NCI-H187 treated with DMSO at 0.1 percent for 48 hours (cell line): Measurements from ENCODE around the gene BCAS1.

Source experiments
- DNase-seq: peaks from one replicate; lab custom pipeline; 2025; lab: John Stamatoyannopoulos, UW

The BCAS1 gene

GRCh38 chr20:54070187-54070987 lies at the start of gene BCAS1:
TSS of gene BCAS1 (minus strand) at chr20:54070594. CDS start at chr20:54058718, 11,876 bp downstream.
- DNase-seq: no peak

DNA sequence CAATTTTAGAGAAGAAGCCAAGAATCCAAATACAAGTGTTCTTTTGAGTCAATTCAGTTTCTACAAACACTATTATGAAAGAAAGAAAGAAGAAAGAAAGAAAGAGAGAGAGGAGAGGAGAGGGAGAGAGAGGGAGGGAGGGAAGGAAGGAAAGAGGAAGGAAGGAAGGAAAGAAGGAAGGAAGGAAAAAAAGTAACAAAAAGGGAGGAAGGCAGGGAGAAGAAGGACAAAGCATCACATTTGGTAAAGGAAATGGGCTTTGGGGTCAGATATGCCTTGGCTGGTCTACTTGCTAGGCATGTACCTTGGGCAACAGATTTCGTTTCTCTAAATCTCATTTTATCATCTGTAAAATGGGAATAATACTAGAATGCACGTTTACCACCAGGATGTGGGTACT lies 49.4 kb upstream of the BCAS1 start:
- no peak for DNase-seq

GRCh38 chr20:54118220-54119001 lies 48.0 kb upstream of the BCAS1 start:
- no peak for DNase-seq

DNA sequence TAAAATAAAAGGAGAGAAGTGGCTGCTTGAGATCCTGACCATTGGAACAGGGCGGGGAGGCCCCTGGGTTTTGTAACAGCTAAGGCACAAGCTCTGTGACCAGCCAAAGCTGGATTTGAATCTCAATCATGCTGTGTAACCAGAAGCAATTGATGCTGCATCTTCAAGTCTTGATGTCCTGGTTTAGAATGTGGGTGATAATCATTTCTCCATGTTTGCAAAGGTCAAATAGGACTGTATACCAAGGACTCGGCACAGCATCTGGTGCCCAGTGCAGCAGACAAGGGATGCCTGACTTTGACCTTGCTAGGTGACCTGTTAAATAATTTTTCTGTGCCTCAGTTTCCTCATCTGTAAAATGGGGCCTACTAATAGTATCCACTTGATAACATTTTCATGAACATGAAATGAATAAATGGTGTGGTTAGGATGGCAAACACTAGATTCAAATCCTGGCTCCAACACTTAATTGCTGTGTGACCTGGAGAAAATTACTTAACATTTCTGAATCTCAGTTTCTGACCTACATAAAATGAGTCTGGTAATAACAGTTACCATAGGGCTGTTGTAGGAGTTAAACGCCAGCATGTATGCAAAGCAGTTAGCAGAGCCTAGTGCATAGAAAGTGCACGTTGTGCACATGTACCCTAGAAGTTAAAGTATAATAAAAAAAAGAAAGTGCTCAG lies 46.3 kb upstream of the BCAS1 start:
- DNase-seq: no peak

GRCh38 chr20:54115172-54115854 lies 44.9 kb upstream of the BCAS1 start:
- DNase-seq: no peak

GRCh38 chr20:54114109-54114508 lies 43.7 kb upstream of the BCAS1 start:
- no peak for DNase-seq

- no peak for DNase-seq
These were observed 43.2 kb upstream of the BCAS1 start for GRCh38 chr20:54113566-54113965.

DNA sequence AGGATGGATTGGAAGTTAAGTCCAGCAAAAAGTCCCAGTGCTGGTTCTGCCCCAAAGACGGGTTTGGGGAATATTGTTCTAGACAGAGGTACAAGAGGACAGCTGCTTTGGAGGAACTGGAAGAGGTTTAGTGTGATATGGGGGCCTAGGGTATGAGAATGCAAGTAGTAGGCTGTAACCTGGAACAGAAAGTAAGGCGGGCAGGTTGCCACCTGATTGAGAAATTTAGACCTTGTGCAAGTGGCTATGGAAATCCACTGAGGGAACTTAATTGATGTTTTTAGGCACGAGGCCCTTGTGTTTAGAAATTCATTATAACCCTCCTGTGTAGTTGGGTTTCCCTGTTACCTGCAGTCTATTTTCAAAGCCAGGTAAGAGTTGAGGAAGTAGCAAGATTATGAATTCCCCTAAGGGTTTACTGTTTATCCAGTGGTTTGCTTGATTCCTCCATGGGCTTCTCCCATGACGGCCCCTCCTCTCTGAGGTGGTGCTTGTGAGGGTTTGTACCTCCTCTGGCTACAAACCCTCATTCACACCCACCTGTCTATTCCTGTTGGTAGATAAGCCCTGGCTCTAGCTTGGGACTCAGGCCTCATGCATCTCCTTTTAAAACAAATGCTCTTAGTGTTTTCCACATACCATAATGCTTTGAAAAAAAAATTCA lies 42.0 kb upstream of the BCAS1 start:
- no peak for DNase-seq

DNA sequence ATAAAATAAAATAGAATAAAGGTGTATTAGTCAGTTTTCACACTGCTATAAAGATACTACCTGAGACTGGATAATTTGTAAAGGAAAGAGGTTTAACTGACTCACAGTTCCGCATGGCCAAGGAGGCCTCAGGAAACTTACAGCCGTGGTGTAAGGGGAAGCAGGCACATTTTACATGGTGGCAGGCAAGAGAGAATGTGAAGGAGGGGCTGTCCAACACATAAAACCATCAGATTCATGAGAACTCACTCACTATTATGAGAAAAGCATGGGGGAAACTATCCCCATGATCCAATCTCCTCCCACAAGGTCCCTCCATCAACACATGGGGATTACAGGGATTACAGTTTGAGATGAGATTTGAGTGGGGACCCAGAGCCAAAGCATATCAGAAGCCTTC lies 41.1 kb upstream of the BCAS1 start:
- DNase-seq: no peak

GRCh38 chr20:54110457-54110856 lies 40.1 kb upstream of the BCAS1 start:
- DNase-seq: no peak

- no peak for DNase-seq
These were observed 39.6 kb upstream of the BCAS1 start for GRCh38 chr20:54110041-54110440.

DNA sequence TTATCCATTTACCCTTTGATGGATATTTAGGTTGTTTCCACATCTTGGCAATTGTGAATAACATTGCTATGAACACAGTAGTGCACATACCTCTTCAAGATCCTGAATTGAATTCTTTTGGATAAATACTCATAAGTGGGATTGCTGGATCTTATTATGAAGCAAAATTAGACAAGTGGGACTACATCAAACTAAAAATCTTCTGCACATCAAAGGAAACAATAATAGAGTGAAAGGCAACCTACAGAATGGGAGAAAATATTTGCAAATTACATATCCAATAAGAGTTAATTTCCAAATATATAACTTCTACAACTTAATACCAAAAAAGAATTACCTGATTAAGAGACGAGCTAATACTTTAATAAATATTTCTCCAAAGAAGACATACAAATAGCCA lies 38.4 kb upstream of the BCAS1 start:
- DNase-seq: no peak

DNA sequence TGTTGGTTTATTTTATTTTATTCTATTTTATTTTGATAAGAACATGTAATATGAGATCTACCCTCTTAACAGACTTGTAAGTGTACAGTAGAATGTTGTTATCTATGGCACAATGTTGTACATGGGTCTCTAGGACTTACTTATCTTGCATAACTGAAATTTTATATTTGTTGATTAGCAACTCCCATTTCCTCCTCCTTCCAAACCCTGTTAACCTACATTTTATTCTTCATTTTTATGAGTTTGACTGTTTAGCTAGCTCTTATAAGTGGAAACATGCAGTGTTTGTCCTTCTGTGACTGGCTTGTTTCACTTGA lies 37.9 kb upstream of the BCAS1 start:
- DNase-seq: no peak

GRCh38 chr20:54107600-54108325 lies 37.4 kb upstream of the BCAS1 start:
- no peak for DNase-seq

- no peak for DNase-seq
These were observed 36.8 kb upstream of the BCAS1 start for GRCh38 chr20:54107181-54107580.

DNA sequence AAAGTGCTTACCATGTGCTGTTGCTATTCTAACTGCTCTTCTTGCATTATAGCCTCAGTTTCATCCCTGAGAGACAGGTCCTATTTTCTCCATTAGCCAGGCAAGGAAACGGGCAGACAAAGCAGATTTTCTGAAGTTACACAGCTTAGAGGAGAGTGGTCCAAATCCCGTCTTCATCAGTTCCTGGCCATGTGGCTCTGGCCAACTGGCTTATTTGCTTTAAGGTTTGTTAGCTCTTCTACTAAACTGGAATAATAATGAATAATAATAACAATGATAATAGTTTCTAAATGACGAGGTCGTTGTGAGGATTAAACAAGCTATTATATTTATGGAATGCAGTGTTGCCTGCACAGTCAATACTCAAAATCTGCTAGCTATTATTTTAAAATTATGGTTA lies 35.8 kb upstream of the BCAS1 start:
- DNase-seq: no peak

- no peak for DNase-seq
These were observed 35.3 kb upstream of the BCAS1 start for GRCh38 chr20:54105653-54106052.

- DNase-seq: no peak
These were observed 34.4 kb upstream of the BCAS1 start for GRCh38 chr20:54104781-54105180.

DNA sequence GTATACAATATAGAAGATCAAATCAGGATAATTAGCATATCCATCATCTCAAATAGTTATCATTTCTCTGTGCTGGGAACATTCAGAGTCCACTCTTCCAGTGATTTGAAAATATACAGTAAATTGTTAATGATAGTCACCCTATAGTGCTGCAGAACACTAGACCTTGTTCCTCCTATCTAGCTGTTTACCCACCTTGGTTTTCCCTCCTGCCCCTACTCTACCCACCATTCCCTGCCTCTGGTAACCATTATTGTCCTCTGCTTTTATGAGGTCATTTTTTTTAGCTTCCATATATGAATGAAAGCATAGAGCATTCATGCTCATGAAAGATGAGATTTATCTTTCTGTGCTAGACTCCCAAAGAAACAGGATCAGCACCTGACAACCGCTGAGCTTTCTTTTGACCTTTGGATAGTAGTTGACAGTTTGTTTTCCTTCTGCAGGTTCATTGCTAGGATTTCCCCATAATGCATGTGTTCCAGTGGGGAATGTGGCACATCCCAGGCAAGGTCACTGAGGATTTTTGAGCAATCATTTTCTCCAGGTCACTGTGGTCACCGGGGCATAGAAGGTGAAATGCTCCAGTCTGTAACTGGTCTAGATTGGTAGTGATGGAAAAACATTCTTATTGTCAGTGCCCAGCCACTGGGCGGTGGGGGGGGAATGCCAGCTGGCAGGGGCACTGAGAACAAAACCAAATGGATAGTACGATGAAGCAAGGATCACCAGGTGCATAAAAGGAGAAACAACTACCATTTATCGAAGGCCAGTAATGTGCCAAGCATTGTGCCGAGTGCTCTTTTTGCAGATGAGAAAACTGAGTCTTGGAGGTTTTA lies 33.6 kb upstream of the BCAS1 start:
- no peak for DNase-seq

DNA sequence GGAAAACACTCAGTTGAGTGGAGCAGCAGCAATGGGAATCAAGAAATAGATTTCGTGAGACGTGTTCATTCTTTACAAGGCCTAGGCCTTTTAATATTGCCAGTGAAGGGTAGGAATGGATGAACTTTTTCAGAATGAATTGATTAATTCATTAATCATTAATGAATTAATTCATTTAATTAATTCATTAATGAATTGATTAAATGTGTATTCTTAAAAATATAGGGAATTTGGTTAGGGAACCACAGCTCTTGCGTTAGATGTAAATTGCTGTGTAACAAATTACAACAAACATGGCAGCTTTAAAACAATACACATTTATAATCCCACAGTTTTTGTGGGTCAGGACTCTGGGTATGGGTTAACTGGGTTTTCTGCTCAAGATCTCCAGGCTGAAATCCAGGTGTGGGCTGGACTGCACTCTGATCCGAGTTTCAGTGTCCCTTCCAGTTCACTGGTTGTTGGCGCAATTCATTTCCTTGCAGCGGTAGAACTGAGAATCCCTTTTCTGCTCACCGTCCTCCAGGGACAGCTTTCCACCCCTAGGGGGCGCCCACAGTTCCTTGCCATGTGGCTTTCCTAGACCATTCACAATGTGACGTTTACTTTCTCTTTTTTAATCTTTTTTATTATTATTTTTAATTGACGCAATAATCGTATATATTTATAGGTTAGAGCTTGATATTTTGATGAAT lies 32.8 kb upstream of the BCAS1 start:
- no peak for DNase-seq
